Ovary (tissue), 9 donors: ENCODE results near the gene DAAM2. TPM values are rescaled to one million over a fixed set of nuclear protein-coding genes. Genes with fewer than 3 reads are reported as not detected.

Experiments
- DNase-seq, 5 donors: peaks; one replicate each; pipeline ENCODE4 v3.0.0-alpha.2; 2019 to 2020
- H3K27ac ChIP-seq, 2 donors: fragments of 200-600 bp; one replicate each; pipeline versions ENCODE4 v1.5.1 to v1.8.0; 2019 to 2022
- H3K27me3 ChIP-seq: fragments of 200-600 bp; one replicate; pipeline ENCODE4 v1.8.0; 2022
- H3K36me3 ChIP-seq: fragments of 200-600 bp; sonication (generic); one replicate; pipeline ENCODE4 v1.5.1; 2019
- H3K4me1 ChIP-seq: one replicate; pipeline ENCODE4 v1.8.1; 2013; ENCODE audit warnings: mild to moderate bottlenecking, moderate library complexity; ENCODE audit not compliant: insufficient read depth
- H3K4me3 ChIP-seq: fragments of 200-600 bp; sonication (generic); one replicate; pipeline ENCODE4 v1.5.1; 2017
- H3K9me3 ChIP-seq, 2 donors: fragments of 200-600 bp in 1 of 2; sonication (generic) in 1 of 2; one replicate each; pipeline versions ENCODE4 v1.5.1 to v1.8.1; 2013 to 2019; ENCODE audit warnings: mild to moderate bottlenecking in 1 of 2, moderate library complexity in 1 of 2
- CTCF ChIP-seq, 3 donors: fragments of 450-650 bp in 2 of 3; fragments of 200-600 bp in 1 of 3; IDR thresholded peaks; one replicate each; pipeline versions ENCODE4 v1.5.1 to v1.8.0; 2016 to 2022; ENCODE audit warnings: antibody characterized with exemption in 3 of 3, mild to moderate bottlenecking in 1 of 3
- EP300 ChIP-seq: sonication (generic); formaldehyde crosslinking; IDR thresholded peaks from one replicate; pipeline ENCODE4 v1.6.1; 2017; ENCODE audit warnings: antibody characterized with exemption
- POLR2A ChIP-seq: fragments of 450-650 bp; IDR thresholded peaks from one replicate; pipeline ENCODE4 v1.6.1; 2017; ENCODE audit warnings: antibody characterized with exemption, mild to moderate bottlenecking, moderate library complexity
- WGBS, 3 donors: extraction: QIAGEN DNeasy Blood & Tissue Kit in 1 of 3; methylation state at CpG; one replicate each; pipeline versions ENCODE4 v1.1.5 to v1.1.7; 2013 to 2017; 5-methylcytosine and 5-hydroxymethylcytosine counted together
- intact Hi-C, 4 donors: fragments of 100-400 bp; cut with DNase I; formaldehyde crosslinking; loops; one replicate each; pipeline versions ENCODE4 v1.11.0 to v1.15.1; 2022 to 2023
- polyA plus RNA-seq, 2 donors: library from polyadenylated mRNA; stranded (reverse); fragments of 200-250 nt in 1 of 2; fragments of 350-450 nt in 1 of 2; fragmentation: Illumina TruSeq in 1 of 2; extraction: RNeasy Lipid Tissue Mini Kit (QIAGEN cat#74804) in 1 of 2; gene quantifications; one replicate each; pipeline ENCODE4 v1.2.3, GENCODE V29; 2013 to 2014
- total RNA-seq, 7 donors: library from RNA; depleted of rRNA in 2 of 7; stranded (reverse); fragments of >200 nt in 2 of 7; fragmentation: NEBNext Ultra II Directional in 3 of 7; extraction: Animal tissue kit (Norgen Biotek cat#: 25700) in 3 of 7; gene quantifications; one replicate each; pipeline versions ENCODE4 v1.1.0 to v1.2.4, GENCODE V29; 2016 to 2023
- donor health status: DM: no; HTN: no; CAD: no; lungs with moderate emphysema.
- donor health status: DM: no; HTN: no; CAD: no.
- donor health status: Bipolar disorder and iron deficiency.
- donor health status: DM: yes; HTN: yes; CAD: no.
- donor health status: DM: no; HTN: no; CAD: no.
- donor health status: DM: yes; HTN: yes; CAD: no.

The DAAM2 gene
- total and polyA plus RNA-seq, 9 donors, result 8.5 to 27.8 (median 18.5) TPM

DNA sequence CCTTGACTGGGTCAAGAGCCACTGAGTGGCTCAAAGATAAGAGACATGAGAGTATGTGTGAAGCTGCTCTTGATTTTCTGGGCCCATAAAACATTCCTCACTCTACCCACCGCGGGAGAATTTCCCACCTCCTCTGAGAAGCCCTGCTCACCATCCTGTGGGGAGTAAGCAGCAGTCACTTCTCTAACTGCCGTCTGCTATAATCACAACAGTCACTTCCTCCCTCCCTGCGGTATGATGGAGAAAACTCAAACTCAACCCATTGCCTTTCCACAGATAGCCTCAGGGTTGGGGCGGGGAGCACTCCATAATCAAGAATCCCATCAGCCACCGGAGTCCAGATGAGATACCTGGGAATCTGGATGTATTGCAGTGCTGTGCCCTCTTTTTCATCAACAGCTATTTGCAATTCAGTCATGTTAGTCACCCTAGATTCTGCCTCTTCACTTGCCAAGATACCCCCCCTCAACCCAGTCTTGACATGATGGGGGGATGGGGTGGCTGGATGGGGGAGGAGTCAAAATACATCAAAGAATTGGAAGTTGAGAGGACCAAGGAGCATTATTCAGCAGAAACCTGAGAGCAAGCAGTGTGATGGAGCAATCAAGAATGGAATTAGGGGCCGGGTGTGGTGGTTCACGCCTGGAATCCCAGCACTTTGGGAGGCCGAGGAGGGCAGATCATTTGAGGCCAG, 137.0 kb downstream of the DAAM2 start:
- H3K27me3 ChIP-seq, result no peaks in the 10 kb centered on the region
- H3K4me1 ChIP-seq, result peaks cover 4% of the 10 kb centered on the region
- H3K36me3 ChIP-seq, result no peaks in the 10 kb centered on the region
- no peaks in the 10 kb centered on the region for H3K9me3 ChIP-seq
- intact Hi-C loops, result no loop called here
- no peak overlapping the region for H3K27ac ChIP-seq
- no peak for DNase-seq
- TF ChIP-seq POLR2A (no peak), CTCF (IDR thresholded peaks at IDR 0.05) (no peak), EP300 (no peak)
- no peak overlapping the region for H3K4me3 ChIP-seq
- 66 to 75% (median 72%) methylated on average over 9 of the region's 9 CpGs for WGBS, 3 donors

GRCh38 chr6:39929733-39930461, 137.7 kb downstream of the DAAM2 start:
- no peak overlapping the region for H3K27ac ChIP-seq
- DNase-seq, result no peak
- H3K36me3 ChIP-seq, result no peaks in the 10 kb centered on the region
- peaks cover 4% of the 10 kb centered on the region for H3K4me1 ChIP-seq
- no peak for TF ChIP-seq POLR2A
- no peak for TF ChIP-seq CTCF (IDR thresholded peaks at IDR 0.05)
- TF ChIP-seq EP300, result no peak
- intact Hi-C loops, result no loop called here
- WGBS, 3 donors, result 58 to 63% (median 61%) methylated on average over 11 of the region's 11 CpGs
- H3K27me3 ChIP-seq, result no peaks in the 10 kb centered on the region
- H3K9me3 ChIP-seq, result no peaks in the 10 kb centered on the region
- no peak overlapping the region for H3K4me3 ChIP-seq

GRCh38 chr6:39930540-39930939, 138.4 kb downstream of the DAAM2 start:
- Histone ChIP-seq H3K4me1 (peaks cover 4% of the 10 kb centered on the region), H3K27me3 (no peaks in the 10 kb centered on the region)
- WGBS, 3 donors, result 84 to 92% (median 87%) methylated on average over 4 of the region's 4 CpGs

DNA sequence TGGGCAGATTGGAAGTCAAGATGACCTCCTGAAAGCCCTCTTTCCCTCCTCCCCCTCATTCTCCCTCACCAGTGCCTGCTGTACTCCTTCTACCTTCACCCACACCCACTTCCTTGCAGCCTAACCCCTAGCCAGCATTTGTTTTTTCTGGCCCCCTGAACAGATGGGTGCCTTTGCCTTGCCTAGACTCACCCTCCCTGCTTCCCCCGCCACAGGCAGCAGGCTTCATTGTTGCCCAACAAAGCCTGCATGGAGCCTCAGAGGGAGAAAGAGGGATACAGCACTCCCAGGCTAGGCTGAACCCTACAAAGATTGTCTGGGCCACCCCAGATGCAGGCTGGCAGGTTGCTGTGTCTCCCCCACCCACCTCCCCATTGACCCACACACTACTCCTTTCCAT, 139.4 kb downstream of the DAAM2 start:
- Histone ChIP-seq H3K4me1 (peaks cover 4% of the 10 kb centered on the region), H3K27ac (no peak overlapping the region)

More at GRCh38 chr6:39930540-39930939, 138.4 kb downstream of the DAAM2 start:
- intact Hi-C loops, result no loop called here
- Histone ChIP-seq H3K4me3 (no peak overlapping the region), H3K9me3 (no peaks in the 10 kb centered on the region), H3K36me3 (no peaks in the 10 kb centered on the region), H3K27ac (no peak overlapping the region)
- DNase-seq, result no peak
- TF ChIP-seq EP300 (no peak), POLR2A (no peak), CTCF (IDR thresholded peaks at IDR 0.05) (no peak)

More for the DNA sequence above, 139.4 kb downstream of the DAAM2 start:
- 79 to 94% (median 92%) methylated on average over 1 of the region's 1 CpG for WGBS, 3 donors
- no peak for DNase-seq
- TF ChIP-seq EP300, result no peak
- no peak for TF ChIP-seq CTCF (IDR thresholded peaks at IDR 0.05)
- TF ChIP-seq POLR2A, result no peak
- Histone ChIP-seq H3K4me3 (no peak overlapping the region), H3K36me3 (no peaks in the 10 kb centered on the region), H3K9me3 (no peaks in the 10 kb centered on the region), H3K27me3 (no peaks in the 10 kb centered on the region)
- intact Hi-C loops, result no loop called here
